Astrocyte of the hippocampus (primary cell): ENCODE measurements around the gene FGFR1OP2.
"Not testable (repeated sequence)": the region's sequence is repeated elsewhere in the genome, so short reads cannot be mapped to it uniquely, and the experiment has no call there.

ENCODE experiments used
- DNase-seq: peaks from one replicate; pipeline ENCODE4 v3.0.0; 2011; ENCODE audit warnings: low read depth, low spot score

FGFR1OP2 gene

DNA sequence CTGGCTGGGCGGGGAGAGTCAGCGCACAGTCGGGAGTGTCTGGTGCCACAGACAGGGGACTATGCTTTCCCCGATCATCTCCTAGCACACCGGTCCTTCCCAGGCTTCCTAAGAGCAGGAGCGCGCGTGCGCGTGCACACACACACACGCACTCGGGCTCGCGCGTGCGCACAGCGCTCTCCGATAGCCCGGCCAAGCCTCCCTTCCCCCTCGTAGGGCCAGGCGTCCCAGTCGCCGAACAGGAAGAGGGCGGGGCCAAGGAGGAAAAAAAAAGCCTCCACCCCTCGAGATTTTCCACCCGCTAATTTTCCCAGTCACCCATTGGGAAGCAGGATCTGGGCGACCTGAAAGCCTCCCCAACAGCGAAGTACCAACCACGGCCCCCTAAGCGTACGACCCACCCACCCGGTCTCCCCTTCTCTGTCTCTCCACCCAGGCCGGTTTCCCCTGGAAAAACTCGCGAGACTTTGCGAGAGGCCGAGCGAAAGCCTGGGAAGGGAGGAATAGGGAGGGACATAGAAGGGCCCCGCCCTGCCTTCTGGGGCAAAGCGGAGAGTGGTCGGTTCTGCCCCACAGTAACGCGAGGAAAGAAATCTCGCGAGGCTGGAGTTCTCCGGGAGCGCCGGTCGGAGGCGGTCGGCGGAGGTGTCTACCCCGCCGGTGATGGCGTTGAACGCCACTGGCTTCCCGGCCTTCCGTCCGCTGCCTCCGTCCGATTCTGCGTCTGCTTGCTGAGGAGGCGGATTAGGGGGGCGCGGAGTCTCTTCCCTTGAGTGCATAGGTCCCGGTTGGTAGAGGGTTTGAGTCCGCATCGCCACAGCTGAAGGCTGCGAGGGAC is at the start of gene FGFR1OP2, which contains the start of gene INTS13:
Gene FGFR1OP2 (plus strand): TSS at position 608 of the 838 bp plus-strand sequence. CDS start 15,689 bp downstream, outside the sequence.
Gene INTS13 (minus strand): TSS at position 119 of the 838 bp plus-strand sequence. CDS start 1,178 bp downstream, outside the sequence.
- peak; percentile 100 for DNase-seq

DNA sequence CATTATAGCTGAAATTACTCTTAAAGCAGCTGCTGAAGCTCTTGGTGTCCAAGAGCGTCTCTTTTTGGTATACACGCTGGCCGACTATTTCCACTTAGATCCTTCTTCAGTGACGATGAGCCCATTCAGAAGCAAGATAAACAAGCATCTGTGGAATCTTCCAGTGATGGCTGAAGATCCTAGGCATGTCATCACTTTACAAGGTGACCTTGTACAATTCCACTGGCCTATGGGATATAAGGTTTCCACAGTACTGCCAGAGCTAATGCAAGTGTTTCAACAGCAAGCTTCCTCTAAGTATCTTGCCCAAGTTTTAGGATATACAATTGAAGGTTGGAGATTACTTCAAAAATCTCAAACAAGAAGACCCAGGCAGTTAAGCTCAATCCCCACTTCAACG is 47.5 kb upstream of the FGFR1OP2 start:
- no peak for DNase-seq

DNA sequence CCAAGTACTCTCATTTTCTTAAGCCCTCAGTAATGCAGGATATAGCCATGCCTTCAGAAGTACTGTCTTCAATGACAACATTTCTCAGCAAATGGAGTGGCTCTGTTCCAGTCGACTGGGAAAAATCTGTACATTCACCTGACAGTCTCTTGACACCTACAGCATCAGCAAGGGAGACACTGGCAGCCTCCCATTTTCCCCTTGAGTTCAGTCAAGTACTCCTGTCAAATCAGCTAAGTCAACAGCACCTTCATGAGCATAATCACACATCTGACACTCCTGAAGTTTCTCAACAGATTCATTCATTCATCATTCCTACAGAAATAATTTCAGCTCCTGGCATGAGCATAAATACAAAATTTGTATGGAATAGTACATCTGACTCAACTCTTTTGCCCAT is 46.6 kb upstream of the FGFR1OP2 start:
- no peak for DNase-seq

- no peak for DNase-seq
Measured at GRCh38 chr12:26895672-26896071, 42.6 kb upstream of the FGFR1OP2 start.

DNA sequence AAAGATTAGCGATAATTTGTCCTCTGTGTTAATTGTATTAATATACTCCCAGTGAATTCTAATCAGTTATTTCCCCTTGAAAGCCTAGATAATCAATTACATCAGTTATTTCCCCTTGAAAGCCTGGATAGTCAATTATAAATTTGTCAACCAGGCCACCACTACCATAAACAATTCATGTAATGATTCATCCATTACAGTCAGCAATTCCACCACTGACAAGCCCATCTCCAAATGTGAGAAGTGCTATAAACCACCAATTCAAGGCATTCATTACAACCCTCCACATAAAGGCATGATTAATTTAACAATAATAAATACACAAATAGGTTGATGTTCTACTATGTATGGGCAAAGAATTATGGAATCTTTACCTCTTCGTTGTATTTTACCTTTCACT is 41.4 kb upstream of the FGFR1OP2 start:
- no peak for DNase-seq

DNA sequence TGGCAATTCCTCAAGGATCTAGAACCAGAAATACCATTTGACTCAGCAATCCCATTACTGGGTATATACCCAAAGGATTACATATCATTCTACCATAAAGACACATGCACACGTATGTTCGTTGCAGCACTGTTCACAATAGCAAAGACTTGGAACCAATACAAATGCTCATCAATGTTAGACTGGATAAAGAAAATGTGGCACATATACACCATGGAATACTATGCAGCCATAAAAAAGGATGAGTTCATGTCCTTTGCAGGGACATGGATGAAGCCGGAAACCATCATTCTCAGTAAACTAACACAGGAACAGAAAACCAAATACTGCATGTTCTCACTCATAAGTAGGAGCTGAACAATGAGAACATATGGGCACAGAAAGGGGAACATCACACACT is 34.9 kb upstream of the FGFR1OP2 start:
- DNase-seq: not testable (repeated sequence)

GRCh38 chr12:26906024-26906423 is 32.2 kb upstream of the FGFR1OP2 start:
- DNase-seq: no peak

GRCh38 chr12:26906704-26907103 is 31.6 kb upstream of the FGFR1OP2 start:
- no peak for DNase-seq

- DNase-seq: no peak
Measured at GRCh38 chr12:26918321-26919215, 19.7 kb upstream of the FGFR1OP2 start.

DNA sequence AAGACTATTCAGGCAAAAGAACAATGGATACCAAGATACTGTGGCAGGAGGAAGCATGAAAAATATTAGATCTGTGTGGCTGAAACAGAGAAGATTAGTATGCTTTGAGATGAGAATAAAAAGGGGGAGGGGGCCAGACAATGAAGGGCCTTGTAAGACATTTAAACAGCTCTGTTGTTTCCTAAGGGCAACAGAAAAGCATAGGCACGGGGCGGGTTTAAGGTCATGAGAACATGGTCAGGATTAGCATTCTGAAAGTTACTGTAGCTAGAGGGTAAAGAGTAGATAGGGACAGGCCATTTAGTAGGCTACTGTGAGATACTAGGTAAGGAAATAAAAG is 19.1 kb upstream of the FGFR1OP2 start:
- DNase-seq: no peak

- DNase-seq: no peak
Measured at GRCh38 chr12:26921886-26922285, 16.4 kb upstream of the FGFR1OP2 start.

DNA sequence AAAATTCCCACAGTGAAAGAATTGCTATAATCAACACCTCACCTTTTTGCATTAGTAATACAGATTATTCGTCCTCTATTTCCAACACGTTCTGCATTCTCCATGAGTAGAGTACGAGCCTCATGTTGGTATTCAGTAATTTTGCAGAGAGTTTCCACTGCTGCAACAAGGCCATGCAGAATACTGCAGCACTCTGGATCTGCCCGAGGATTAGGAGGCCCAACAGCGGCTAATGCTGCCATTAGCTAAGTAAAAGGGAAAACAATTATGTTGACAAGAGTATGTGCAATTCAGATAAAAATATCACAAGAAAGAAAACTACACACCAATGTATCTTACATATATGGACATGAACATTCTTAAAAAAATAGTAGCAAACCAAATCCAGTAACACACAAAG is 9.6 kb upstream of the FGFR1OP2 start:
- no peak for DNase-seq

DNA sequence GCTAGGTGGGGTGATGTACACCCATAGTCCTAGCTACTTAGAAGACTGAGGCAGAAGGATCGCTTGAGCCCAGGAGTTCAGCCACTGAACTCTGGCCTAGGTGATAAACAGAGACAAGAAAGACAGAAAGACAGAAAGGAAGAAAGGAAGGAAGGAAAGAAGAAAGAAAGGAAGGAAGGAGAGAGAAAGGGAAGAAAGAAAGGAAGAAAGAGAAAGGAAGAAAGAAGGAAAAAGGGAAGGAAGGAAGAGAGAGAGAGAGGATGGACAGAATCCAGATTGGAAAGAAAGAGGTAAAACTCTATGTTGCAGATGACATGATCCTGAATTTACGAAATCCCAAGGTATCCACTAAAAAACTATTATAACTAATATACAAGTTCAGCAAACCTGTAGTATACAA is 8.7 kb upstream of the FGFR1OP2 start:
- DNase-seq: no peak

GRCh38 chr12:26935636-26936378 is 2.5 kb upstream of the FGFR1OP2 start:
- DNase-seq: no peak

DNA sequence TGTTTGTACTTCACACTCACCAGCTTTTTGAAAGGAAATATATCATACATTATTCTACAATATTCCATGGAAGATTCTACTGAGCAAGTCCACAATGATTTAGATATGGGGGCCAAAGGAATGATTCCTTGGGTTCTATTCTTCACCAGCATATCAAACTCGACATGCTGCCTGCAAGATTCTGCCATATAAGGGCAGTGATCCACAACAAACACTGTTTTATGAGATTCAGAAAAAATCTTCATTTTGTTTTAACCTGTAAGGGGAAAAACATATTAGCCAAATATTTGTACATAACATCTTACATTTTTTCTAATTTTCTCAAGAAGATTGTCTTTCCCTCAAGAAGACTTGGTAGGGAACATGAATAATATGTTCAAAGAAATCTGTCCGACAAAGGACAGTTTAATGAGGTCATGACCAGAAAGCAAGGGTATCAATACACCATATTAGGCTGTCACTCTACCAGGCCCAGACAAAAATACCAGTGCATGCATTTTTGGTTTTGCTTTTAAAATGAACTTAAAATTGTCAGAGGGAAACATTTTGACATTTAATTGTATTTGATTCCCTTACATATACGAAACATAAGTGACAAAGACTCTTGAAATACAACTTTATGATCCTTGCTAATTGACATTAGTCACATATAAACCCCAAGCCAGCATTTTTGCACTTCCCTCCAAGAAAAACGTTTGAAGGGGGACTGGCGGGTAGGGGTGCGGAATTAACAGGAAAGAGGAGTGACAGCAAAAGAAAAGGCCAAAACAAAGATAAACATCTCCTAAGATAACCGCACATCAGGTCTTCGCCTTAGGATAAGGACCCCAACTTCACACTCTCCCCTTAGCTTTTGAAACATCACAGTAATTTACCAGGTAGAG is 1.5 kb upstream of the FGFR1OP2 start:
- peak; percentile 11 for DNase-seq

DNA sequence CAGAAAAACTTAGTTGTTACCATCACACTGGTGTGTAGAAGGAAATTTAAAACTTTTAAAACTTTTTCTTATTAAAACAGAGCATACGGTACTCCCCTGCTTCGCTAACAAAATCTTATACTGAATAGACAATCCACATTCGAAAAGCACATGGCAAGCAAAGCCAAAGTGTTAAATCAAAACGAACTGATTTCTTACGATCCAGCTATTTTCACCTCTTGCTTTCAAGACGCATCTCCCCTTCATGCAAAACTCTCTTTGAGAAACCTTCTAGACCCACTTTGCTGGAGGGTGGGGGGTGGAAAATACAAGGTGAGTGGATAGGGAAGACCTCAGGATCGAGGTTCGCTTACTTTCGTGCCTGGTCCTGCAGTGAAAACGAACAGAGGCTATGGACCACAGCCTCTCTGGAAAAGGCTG is 817 bp upstream of the FGFR1OP2 start:
- DNase-seq: no peak

GRCh38 chr12:26938701-26939062 is 412 bp downstream of the FGFR1OP2 start:
- no peak for DNase-seq

DNA sequence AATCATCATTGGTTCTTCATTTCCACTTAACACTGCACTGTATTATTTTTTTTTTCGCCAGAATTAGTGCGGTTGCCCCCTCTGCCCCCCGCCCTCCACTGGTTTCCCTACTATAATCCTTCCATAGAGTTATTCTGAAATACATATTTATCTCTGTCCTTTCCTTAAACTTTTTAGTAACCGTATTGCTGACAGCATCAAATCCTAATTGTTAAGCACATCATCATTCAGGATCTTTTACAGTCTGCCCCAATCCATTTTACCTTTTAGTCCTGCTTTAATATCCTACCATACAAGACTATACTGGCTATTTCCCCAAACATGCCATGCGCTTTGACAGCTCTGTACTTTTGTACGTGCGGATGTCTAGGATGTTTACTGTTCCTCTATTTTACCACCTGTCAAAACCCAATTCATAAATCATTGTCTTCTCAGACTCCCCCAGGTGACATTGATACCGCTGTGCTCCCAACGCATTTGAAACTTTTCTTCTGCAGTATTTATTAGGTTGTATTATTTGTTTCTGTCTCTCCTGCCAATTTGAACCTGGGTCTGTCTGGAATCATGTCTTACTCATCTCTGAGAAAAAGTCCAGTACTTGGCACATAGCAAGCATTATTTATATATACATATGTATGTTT is 1.0 kb downstream of the FGFR1OP2 start:
- DNase-seq: peak; percentile 9

GRCh38 chr12:26939953-26940352 is 1.7 kb downstream of the FGFR1OP2 start:
- no peak for DNase-seq

GRCh38 chr12:26940516-26941214 is 2.4 kb downstream of the FGFR1OP2 start:
- peak; percentile 38 for DNase-seq
